Medulla oblongata (tissue), 1 donor: ENCODE results near the gene ONECUT1.

ENCODE experiments used
- DNase-seq: peaks from one replicate; pipeline ENCODE4 v3.0.0-alpha.2; 2015; ENCODE audit errors: extremely low spot score

The ONECUT1 gene

GRCh38 chr15:52733696-52734255, 56.4 kb downstream of the ONECUT1 start:
- DNase-seq: no peak

DNA sequence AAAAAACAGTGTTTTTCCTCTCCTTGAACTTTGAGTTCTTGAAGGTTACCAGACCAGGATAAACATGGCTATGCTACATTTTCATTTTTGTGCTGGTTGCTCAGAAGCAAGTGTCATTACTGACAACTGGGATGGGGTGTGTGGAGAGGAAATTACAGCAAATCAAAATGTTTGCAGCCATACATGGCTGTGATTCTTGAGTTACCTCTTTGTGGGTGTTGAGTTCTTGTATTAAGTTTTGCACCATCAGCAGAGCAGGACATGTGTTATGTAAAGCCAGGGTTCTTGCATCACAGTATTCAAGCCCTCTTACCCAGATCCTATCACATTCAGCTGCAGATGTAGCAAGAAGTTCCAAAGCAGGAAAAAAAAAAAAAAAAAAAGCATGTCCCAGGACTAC, 57.0 kb downstream of the ONECUT1 start:
- no peak for DNase-seq

DNA sequence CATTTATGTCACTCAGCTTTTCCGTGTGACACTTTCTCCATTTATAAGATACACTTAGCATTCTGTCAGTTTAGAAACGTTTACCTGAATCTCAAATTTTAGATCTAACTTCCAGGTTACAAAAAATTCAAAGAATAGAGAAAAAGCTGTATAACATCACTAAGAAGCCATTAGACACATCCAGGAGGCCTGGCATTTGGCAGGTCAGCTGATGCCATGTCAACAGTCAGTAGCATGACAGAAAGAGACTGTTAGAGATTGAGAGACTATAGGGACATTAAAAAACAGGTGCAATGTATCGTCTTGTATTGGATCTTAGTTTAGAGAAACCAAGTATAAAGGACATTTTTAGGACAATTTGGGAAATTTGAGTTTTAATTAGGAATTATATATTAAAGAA, 57.6 kb downstream of the ONECUT1 start:
- no peak for DNase-seq

GRCh38 chr15:52731732-52732470, 58.2 kb downstream of the ONECUT1 start:
- DNase-seq: no peak

- no peak for DNase-seq
Observed at GRCh38 chr15:52731004-52731403, 59.1 kb downstream of the ONECUT1 start.

DNA sequence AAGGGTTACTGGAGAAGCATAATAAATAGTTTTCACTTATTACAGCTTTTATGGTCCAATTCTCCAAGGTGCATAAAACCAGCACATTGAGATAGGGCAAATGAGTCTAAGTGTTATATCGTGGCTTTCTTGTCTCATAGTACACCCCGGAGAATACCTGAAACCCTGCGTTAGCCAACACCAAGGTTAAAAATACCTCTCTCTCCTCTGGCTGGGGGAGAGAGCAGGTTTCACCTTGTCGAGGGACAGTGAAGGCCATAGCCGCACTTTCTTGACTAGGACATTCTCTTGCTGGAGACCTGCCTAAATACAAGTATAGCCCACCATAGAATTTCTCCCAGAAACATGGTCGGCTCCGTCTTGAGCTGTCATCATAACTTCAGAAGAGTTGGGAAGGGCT, 59.5 kb downstream of the ONECUT1 start:
- no peak for DNase-seq

GRCh38 chr15:52730173-52730572, 60.0 kb downstream of the ONECUT1 start:
- DNase-seq: no peak

GRCh38 chr15:52728899-52729298, 61.2 kb downstream of the ONECUT1 start:
- no peak for DNase-seq

- DNase-seq: no peak
Observed at GRCh38 chr15:52727815-52728214, 62.3 kb downstream of the ONECUT1 start.

DNA sequence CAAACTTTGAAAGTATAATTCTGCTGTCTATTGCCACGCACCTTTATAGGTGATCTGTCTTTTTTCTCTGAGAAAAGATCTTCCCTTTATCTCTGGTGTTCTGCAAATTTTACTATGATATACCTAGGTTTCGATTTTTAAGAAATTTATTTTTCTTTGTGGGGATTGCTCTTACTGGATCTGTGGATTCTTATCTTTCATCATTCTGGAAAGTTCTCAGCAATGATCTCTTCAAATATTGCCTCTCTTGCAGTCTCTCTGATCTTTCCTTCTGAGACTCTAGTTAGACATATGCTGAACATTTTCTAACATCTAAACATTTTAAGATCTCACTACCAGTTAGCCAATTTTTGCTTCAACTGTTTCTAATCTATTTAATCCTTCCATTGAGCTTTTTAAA, 63.9 kb downstream of the ONECUT1 start:
- DNase-seq: no peak

- no peak for DNase-seq
Observed at GRCh38 chr15:52718551-52718950, 71.6 kb downstream of the ONECUT1 start.

DNA sequence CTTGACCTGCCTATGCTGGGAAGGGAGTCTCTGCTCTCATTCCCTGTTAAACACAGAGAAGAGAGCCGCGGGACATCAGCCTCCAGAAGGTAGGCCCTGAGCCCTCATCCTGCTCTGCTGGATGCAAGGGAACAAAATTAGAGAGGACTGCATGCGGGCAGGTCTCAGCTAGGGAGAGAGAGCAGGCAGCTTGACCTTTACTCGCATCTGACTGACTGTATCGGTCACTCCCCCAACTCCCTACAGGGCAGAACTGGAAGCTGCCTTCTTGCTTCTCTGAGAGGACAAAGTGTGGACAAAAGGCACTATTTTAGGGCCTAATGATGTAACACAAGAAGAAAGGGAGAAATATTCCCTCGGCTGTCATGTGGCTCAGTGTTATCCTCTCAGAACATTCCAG, 72.2 kb downstream of the ONECUT1 start:
- DNase-seq: no peak

DNA sequence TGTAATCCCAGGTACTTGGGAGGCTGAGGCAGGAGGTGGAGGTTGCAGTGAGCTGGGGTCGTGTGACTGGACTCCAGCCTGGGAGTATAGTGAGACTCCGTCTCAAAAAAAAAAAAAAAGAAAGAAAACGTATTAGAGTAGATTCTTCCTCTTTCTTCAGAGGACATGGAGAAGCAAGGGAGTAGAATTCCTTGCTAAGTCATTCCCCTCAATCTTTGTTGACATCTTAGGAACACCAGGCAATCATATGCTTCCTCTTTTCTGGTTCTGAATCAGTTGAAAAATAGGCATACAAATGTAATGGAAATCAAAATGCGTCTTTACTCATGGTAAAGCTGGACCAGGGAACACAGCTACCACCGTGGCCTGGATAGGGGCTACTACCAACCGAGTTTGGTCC, 72.7 kb downstream of the ONECUT1 start:
- DNase-seq: no peak

DNA sequence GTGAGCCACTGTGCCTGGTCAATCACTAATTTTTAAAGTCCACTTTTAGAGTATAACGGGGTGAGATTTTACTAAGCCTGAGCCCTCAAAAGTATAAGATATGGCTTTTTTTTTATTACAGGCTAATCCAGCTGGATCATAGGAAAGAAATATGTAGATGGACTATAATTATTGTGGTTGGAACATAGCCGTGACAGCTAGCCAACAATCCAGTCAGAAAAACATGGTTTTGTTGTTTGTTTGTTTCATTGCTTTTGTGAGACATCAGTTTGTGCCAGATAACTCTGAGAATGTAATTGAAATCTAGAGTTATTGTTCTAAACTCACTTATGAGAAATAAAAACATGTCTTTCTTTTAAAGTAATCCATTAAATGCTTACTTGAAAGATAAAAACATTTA, 73.6 kb downstream of the ONECUT1 start:
- DNase-seq: no peak

DNA sequence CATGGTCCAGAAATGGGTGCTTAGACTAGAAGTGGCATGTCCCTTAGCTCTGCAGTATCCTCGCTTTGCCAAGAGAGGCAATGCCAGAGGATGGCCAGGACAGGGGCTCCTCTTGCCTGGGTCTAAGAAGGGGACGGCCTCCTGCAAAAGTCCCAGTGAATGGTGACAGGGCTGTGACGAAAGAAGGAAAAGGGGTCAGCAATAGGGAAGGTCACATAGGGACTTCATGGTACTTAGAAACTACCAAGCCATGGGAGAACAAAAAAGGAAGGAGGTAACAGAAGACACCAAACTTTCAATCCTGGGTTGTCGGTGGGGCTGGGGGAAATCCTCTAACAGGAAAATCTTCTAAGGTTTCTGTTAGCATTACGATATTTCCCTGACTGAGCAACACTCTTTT, 74.7 kb downstream of the ONECUT1 start:
- DNase-seq: no peak

DNA sequence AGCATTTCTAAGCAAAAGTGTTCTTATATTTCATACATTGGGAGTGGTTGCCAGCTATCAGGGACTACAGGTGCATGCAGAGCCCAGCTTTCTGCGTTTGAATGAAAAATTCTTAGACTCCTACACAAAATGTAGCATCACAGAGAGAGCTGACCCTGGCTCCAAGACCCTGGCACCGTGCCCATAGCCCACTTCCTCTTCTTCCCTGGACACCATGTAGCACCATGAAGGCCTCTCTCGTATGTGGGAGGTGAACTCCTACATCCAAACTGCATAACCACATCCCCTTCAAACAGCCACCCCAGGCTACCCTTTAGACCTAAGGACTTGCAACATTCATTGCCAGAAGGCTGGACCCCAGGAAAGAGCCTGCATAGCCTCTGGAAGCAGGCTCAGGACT, 75.2 kb downstream of the ONECUT1 start:
- no peak for DNase-seq

DNA sequence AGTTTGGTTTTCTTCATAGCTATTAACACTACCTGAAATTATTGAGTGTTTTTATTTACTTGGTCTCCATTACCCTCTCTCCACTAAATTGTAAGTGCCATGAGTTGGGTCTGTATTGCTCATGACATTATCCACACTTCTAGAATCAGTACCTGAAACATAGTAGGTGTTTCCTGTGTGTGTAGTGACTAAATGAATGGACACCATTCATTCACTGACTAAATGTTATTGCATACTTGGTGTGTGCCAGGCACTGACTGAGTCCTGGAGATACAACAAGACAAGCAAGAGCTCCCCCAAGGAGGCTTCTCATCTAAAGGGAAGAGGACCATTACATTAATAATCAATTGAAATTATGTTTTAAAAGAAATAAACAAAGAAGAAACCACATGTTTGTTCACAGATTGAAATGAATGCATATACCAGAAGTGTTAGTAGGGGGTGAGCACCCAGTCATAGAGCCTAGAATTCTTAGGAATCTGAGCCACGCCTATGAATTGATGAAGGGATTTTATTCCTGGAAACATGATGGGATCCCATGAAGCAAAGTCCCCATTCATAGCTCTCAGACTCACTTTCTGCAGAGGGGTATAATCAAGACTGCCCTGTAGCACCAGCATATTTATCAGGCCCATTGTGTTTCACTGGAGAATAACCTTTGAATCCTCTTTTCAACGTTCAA, 79.3 kb downstream of the ONECUT1 start:
- DNase-seq: no peak

GRCh38 chr15:52710050-52710707, 80.0 kb downstream of the ONECUT1 start:
- DNase-seq: no peak

- DNase-seq: no peak
Observed at GRCh38 chr15:52709187-52709981, 80.8 kb downstream of the ONECUT1 start.
